Liver (tissue), 9 donors: ENCODE measurements around the gene ESRRB. TPM values are rescaled to one million over a fixed set of nuclear protein-coding genes. Genes with fewer than 3 reads are reported as not detected.

ENCODE experiments used
- DNase-seq: peaks from one replicate; pipeline ENCODE4 v3.0.0-alpha.2; 2017; ENCODE audit warnings: low spot score
- H3K27ac ChIP-seq, 2 donors: one replicate each; pipeline ENCODE4 v1.7.0; 2013; ENCODE audit warnings: inconsistent platforms in 2 of 2, low read length in 2 of 2, control low read depth in 1 of 2, low read depth in 1 of 2, mild to moderate bottlenecking in 1 of 2
- H3K27me3 ChIP-seq, 4 donors: one replicate each; pipeline versions ENCODE4 v1.6.1 to v1.7.0; 2013; ENCODE audit warnings: low read length in 3 of 4, inconsistent platforms in 1 of 4, mild to moderate bottlenecking in 1 of 4, moderate library complexity in 1 of 4; ENCODE audit not compliant: control insufficient read depth in 4 of 4, insufficient read depth in 4 of 4
- H3K36me3 ChIP-seq, 4 donors: one replicate each; pipeline versions ENCODE4 v1.6.1 to v1.7.0; 2013; ENCODE audit warnings: low read length in 3 of 4, mild to moderate bottlenecking in 3 of 4, low read depth in 1 of 4, moderate library complexity in 1 of 4; ENCODE audit not compliant: control insufficient read depth in 4 of 4, insufficient read depth in 3 of 4
- H3K4me1 ChIP-seq, 4 donors: one replicate each; pipeline versions ENCODE4 v1.6.1 to v1.7.0; 2013; ENCODE audit warnings: low read length in 3 of 4, mild to moderate bottlenecking in 3 of 4, moderate library complexity in 1 of 4; ENCODE audit not compliant: control insufficient read depth in 4 of 4, insufficient read depth in 4 of 4
- H3K4me3 ChIP-seq, 3 donors: one replicate each; pipeline versions ENCODE4 v1.6.1 to v1.7.0; 2013; ENCODE audit warnings: low read length in 3 of 3, control low read depth in 1 of 3, low read depth in 1 of 3, mild to moderate bottlenecking in 1 of 3
- H3K9ac ChIP-seq, 2 donors: one replicate each; pipeline ENCODE4 v1.7.0; 2013; ENCODE audit warnings: low read length in 2 of 2, mild to moderate bottlenecking in 2 of 2, moderate library complexity in 2 of 2, control low read depth in 1 of 2, low read depth in 1 of 2
- H3K9me3 ChIP-seq, 4 donors: one replicate each; pipeline versions ENCODE4 v1.6.1 to v1.7.0; 2013; ENCODE audit warnings: low read length in 3 of 4; ENCODE audit not compliant: control insufficient read depth in 4 of 4
- ATF3 ChIP-seq: IDR thresholded peaks from 2 replicates; pipeline ENCODE4 v1.6.1; 2016; ENCODE audit warnings: antibody characterized with exemption
- CTCF ChIP-seq: fragments of 150-350 bp; IDR thresholded peaks from 2 replicates; pipeline ENCODE4 v1.5.1; 2017; ENCODE audit warnings: improper control_type of control experiment, low read depth, low read length; ENCODE audit not compliant: missing input control
- EGR1 ChIP-seq, 2 donors: IDR thresholded peaks; 2 replicates each; pipeline ENCODE4 v1.6.1; 2016 to 2018; ENCODE audit warnings: antibody characterized with exemption in 2 of 2, low read depth in 2 of 2
- FOXA1 ChIP-seq: IDR thresholded peaks from 2 replicates; pipeline ENCODE4 v1.6.1; 2016; ENCODE audit warnings: antibody characterized with exemption
- FOXA2 ChIP-seq: IDR thresholded peaks from 2 replicates; pipeline ENCODE4 v1.6.1; 2016; ENCODE audit warnings: antibody characterized with exemption
- GABPA ChIP-seq, 2 donors: IDR thresholded peaks in 1 of 2; conservative IDR thresholded peaks in 1 of 2; 2 replicates each; pipeline ENCODE4 v1.6.1; 2016; ENCODE audit warnings: antibody characterized with exemption in 2 of 2, mild to moderate bottlenecking in 1 of 2, moderate library complexity in 1 of 2
- HNF4A ChIP-seq, 2 donors: conservative IDR thresholded peaks; 2 replicates each; pipeline ENCODE4 v1.6.1; 2016; ENCODE audit warnings: antibody characterized with exemption in 2 of 2, mild to moderate bottlenecking in 2 of 2
- HNF4G ChIP-seq: IDR thresholded peaks from 2 replicates; pipeline ENCODE4 v1.6.1; 2016; ENCODE audit warnings: antibody characterized with exemption
- JUND ChIP-seq, 2 donors: IDR thresholded peaks; 2 replicates each; pipeline ENCODE4 v1.6.1; 2016; ENCODE audit warnings: antibody characterized with exemption in 2 of 2
- NR2F2 ChIP-seq: IDR thresholded peaks from 2 replicates; pipeline ENCODE4 v1.6.1; 2016; ENCODE audit warnings: antibody characterized with exemption
- RAD21 ChIP-seq, 2 donors: IDR thresholded peaks; 2 replicates each; pipeline ENCODE4 v1.6.1; 2016; ENCODE audit warnings: antibody characterized with exemption in 2 of 2, mild to moderate bottlenecking in 2 of 2
- RXRA ChIP-seq, 2 donors: IDR thresholded peaks; 2 replicates each; pipeline ENCODE4 v1.6.1; 2017 to 2018; ENCODE audit warnings: antibody characterized with exemption in 2 of 2, mild to moderate bottlenecking in 1 of 2
- SP1 ChIP-seq: IDR thresholded peaks from 2 replicates; pipeline ENCODE4 v1.6.1; 2018; ENCODE audit warnings: antibody characterized with exemption, mild to moderate bottlenecking
- TAF1 ChIP-seq: conservative IDR thresholded peaks from 2 replicates; pipeline ENCODE4 v1.6.1; 2016; ENCODE audit warnings: antibody characterized with exemption, mild to moderate bottlenecking
- YY1 ChIP-seq: IDR thresholded peaks from 2 replicates; pipeline ENCODE4 v1.6.1; 2016; ENCODE audit warnings: antibody characterized with exemption, mild to moderate bottlenecking
- ZBTB33 ChIP-seq: IDR thresholded peaks from 2 replicates; pipeline ENCODE4 v1.6.1; 2016; ENCODE audit warnings: antibody characterized with exemption
- WGBS: extraction: QIAGEN DNeasy Blood & Tissue Kit; methylation state at CpG from one replicate; pipeline ENCODE4 v1.1.7; 2013; 5-methylcytosine and 5-hydroxymethylcytosine counted together
- polyA plus RNA-seq, 2 donors: library from polyadenylated mRNA; stranded (reverse) in 1 of 2; unstranded in 1 of 2; fragments of 200-250 nt in 1 of 2; fragments of >200 nt in 1 of 2; fragmentation: Nextera tagmentation in 1 of 2; extraction: Ambion mirVana in 1 of 2; gene quantifications; one replicate each; pipeline versions ENCODE4 v1.2.1 to v1.2.3, GENCODE V29; 2013 to 2015
- total RNA-seq, 2 donors: library from RNA; depleted of rRNA; stranded (reverse); fragments of >200 nt; gene quantifications; one replicate each; pipeline ENCODE4 v1.2.3, GENCODE V29; 2014
- TF ChIP-seq, protein P1 (sequence below): IDR thresholded peaks from 2 replicates; pipeline ENCODE4 v1.6.1; 2016; ENCODE audit warnings: antibody characterized with exemption
- TF ChIP-seq, protein P2 (sequence below): IDR thresholded peaks from 2 replicates; pipeline ENCODE4 v1.6.1; 2016; ENCODE audit warnings: antibody characterized with exemption, mild to moderate bottlenecking
- donor health status: healthy.
- donor health status: healthy.
- donor health status: healthy.
- donor health status: healthy.
- donor health status: healthy.

Gene ESRRB
- total and polyA plus RNA-seq, 4 donors: 0.08 to 0.21 (median 0.11) TPM

- no peaks in the 10 kb centered on the region for H3K36me3 ChIP-seq
- 79% methylated on average over 4 of the region's 4 CpGs for WGBS
- no peak overlapping the region for H3K27ac ChIP-seq
- no peaks in the 10 kb centered on the region for H3K9me3 ChIP-seq
- no peak for DNase-seq
- H3K4me3 ChIP-seq: no peak overlapping the region
- TF ChIP-seq HNF4A (conservative IDR thresholded peaks at IDR 0.05): no peak
- TF ChIP-seq ZBTB33: no peak
- TF ChIP-seq, protein P1, sequence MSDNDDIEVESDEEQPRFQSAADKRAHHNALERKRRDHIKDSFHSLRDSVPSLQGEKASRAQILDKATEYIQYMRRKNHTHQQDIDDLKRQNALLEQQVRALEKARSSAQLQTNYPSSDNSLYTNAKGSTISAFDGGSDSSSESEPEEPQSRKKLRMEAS: no peak
- TF ChIP-seq GABPA (IDR thresholded peaks at IDR 0.05 in 1 of 2, conservative IDR thresholded peaks at IDR 0.05 in 1 of 2): no peak
- no peak for TF ChIP-seq CTCF
- TF ChIP-seq, protein P2, sequence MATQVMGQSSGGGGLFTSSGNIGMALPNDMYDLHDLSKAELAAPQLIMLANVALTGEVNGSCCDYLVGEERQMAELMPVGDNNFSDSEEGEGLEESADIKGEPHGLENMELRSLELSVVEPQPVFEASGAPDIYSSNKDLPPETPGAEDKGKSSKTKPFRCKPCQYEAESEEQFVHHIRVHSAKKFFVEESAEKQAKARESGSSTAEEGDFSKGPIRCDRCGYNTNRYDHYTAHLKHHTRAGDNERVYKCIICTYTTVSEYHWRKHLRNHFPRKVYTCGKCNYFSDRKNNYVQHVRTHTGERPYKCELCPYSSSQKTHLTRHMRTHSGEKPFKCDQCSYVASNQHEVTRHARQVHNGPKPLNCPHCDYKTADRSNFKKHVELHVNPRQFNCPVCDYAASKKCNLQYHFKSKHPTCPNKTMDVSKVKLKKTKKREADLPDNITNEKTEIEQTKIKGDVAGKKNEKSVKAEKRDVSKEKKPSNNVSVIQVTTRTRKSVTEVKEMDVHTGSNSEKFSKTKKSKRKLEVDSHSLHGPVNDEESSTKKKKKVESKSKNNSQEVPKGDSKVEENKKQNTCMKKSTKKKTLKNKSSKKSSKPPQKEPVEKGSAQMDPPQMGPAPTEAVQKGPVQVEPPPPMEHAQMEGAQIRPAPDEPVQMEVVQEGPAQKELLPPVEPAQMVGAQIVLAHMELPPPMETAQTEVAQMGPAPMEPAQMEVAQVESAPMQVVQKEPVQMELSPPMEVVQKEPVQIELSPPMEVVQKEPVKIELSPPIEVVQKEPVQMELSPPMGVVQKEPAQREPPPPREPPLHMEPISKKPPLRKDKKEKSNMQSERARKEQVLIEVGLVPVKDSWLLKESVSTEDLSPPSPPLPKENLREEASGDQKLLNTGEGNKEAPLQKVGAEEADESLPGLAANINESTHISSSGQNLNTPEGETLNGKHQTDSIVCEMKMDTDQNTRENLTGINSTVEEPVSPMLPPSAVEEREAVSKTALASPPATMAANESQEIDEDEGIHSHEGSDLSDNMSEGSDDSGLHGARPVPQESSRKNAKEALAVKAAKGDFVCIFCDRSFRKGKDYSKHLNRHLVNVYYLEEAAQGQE: no peak
- no peak for TF ChIP-seq HNF4G
- no peak for TF ChIP-seq SP1
- no peak for TF ChIP-seq ATF3
- TF ChIP-seq RAD21 (IDR thresholded peaks at IDR 0.05): no peak
- TF ChIP-seq EGR1 (IDR thresholded peaks at IDR 0.05; ENCODE audit: low read depth in 2 of 2): no peak
- no peak for TF ChIP-seq NR2F2
- TF ChIP-seq YY1: no peak
- no peak for TF ChIP-seq TAF1
- no peak for TF ChIP-seq RXRA (IDR thresholded peaks at IDR 0.05)
- no peak for TF ChIP-seq FOXA2
- no peak for TF ChIP-seq JUND (IDR thresholded peaks at IDR 0.05)
- TF ChIP-seq FOXA1: no peak
- no peaks in the 10 kb centered on the region for H3K4me1 ChIP-seq
- H3K9ac ChIP-seq: no peak overlapping the region
- H3K27me3 ChIP-seq: no peaks in the 10 kb centered on the region
Observed at GRCh38 chr14:76420827-76421226, 44.9 kb downstream of the ESRRB start.
